Measurements from ENCODE around the gene RBMS1. TPM values are rescaled to one million over a fixed set of nuclear protein-coding genes. Genes with fewer than 3 reads are reported as not detected.

Gene RBMS1
- total RNA-seq, 2 experiments from 2014 or later, result 35.8 to 38.6 TPM

GRCh38 chr2:160332318-160332717 is 161.3 kb downstream of the RBMS1 start:
- ATAC-seq, result peak; percentile 45
- H3K36me3 Mint-ChIP-seq (ENCODE audit: low read depth), result peaks cover 9% of the 10 kb centered on the region
- ChIA-PET CTCF (interaction anchor here (0.9 to 7.4 kb wide), 7 partner anchors 9 to 661 kb away, joined by 3 to 58 read pairs (median 4); no protein-coding TSS in a partner anchor), POLR2A (no interaction called here)
- H3K4me1 Mint-ChIP-seq (ENCODE audit: low read depth), result peaks cover 91% of the 10 kb centered on the region
- H3K27me3 Mint-ChIP-seq, result no peaks in the 10 kb centered on the region
- TF ChIP-seq, protein P1, sequence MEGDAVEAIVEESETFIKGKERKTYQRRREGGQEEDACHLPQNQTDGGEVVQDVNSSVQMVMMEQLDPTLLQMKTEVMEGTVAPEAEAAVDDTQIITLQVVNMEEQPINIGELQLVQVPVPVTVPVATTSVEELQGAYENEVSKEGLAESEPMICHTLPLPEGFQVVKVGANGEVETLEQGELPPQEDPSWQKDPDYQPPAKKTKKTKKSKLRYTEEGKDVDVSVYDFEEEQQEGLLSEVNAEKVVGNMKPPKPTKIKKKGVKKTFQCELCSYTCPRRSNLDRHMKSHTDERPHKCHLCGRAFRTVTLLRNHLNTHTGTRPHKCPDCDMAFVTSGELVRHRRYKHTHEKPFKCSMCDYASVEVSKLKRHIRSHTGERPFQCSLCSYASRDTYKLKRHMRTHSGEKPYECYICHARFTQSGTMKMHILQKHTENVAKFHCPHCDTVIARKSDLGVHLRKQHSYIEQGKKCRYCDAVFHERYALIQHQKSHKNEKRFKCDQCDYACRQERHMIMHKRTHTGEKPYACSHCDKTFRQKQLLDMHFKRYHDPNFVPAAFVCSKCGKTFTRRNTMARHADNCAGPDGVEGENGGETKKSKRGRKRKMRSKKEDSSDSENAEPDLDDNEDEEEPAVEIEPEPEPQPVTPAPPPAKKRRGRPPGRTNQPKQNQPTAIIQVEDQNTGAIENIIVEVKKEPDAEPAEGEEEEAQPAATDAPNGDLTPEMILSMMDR (IDR thresholded peaks at IDR 0.05), result no peak
- intact Hi-C loops (cut with micrococcal nuclease), result loop anchor here (5.0 to 10.0 kb wide), 3 partner anchors 75 to 662 kb away; no protein-coding TSS in a partner anchor
- H3K27ac Mint-ChIP-seq, result peak overlapping the region; percentile 76
- no peaks in the 10 kb centered on the region for H3K9me3 Mint-ChIP-seq
- peak overlapping the region; percentile 11 for H3K4me3 Mint-ChIP-seq
- DNase-seq, result peak; percentile 22

- ChIA-PET POLR2A (interaction anchor here (0.5 kb wide), 1 partner anchor 101 kb away, joined by 3 read pairs; no protein-coding TSS in a partner anchor), CTCF (interaction anchor here (0.7 to 7.4 kb wide), 4 partner anchors 8 to 98 kb away, joined by 3 to 58 read pairs (median 5); no protein-coding TSS in a partner anchor)
- DNase-seq, result no peak
- intact Hi-C loops (cut with micrococcal nuclease), result loop anchor here (5.0 to 10.0 kb wide), 3 partner anchors 76 to 663 kb away; no protein-coding TSS in a partner anchor
- Mint-ChIP-seq H3K36me3 (ENCODE audit: low read depth) (peaks cover 9% of the 10 kb centered on the region), H3K4me3 (peak overlapping the region; percentile 13), H3K9me3 (no peaks in the 10 kb centered on the region), H3K27me3 (no peaks in the 10 kb centered on the region), H3K4me1 (ENCODE audit: low read depth) (peaks cover 92% of the 10 kb centered on the region), H3K27ac (peak overlapping the region; percentile 76)
- TF ChIP-seq, protein P1 (IDR thresholded peaks at IDR 0.05), result no peak
- ATAC-seq, result no peak
These were observed 162.2 kb downstream of the RBMS1 start for GRCh38 chr2:160331258-160332025.

DNA sequence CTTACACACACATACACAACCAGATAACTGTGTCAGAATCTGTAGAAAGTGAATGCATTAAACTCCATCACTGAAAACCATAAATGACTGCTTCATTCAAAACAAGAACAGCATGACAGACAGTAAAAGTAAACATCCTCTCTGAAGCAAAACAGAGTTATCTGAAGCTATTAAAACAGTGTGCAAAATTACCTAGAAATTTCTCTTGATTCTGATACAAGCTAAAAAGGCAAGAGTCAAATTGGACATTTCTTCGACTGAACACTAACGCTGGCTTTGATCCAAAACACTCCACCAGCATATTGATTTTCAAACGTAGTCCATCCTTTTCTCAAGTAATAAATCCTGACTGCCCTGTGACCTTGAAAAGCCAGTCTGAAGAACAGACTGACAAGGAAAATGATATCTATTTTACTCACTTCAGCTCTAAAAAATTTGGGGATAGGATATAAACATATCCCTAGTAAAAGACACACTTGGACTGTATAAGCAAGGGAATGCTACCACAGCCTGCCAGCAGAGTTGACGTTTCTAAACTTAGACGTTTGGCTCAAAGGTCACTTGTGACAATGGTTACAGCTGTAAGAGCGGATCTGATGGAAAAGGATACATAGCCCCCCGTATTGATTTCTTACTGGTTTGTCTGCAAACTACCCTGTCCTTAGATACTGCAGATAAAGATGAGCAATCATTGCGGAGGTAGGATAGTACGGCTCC is 164.6 kb downstream of the RBMS1 start:
- TF ChIP-seq, protein P1 (IDR thresholded peaks at IDR 0.05), result no peak
- Mint-ChIP-seq H3K4me3 (peak overlapping the region; percentile 57), H3K27ac (peak overlapping the region; percentile 74), H3K4me1 (ENCODE audit: low read depth) (peaks cover 89% of the 10 kb centered on the region), H3K36me3 (ENCODE audit: low read depth) (peaks cover 9% of the 10 kb centered on the region), H3K9me3 (no peaks in the 10 kb centered on the region), H3K27me3 (no peaks in the 10 kb centered on the region)
- ATAC-seq (peak; percentile 47), DNase-seq (no peak)
- ChIA-PET CTCF (interaction anchor here (1.1 to 1.4 kb wide), 5 partner anchors 9 to 735 kb away, joined by 3 to 4 read pairs (median 3); no protein-coding TSS in a partner anchor), POLR2A (interaction anchor here (0.5 to 1.2 kb wide), 4 partner anchors 27 to 99 kb away, joined by 3 to 5 read pairs (median 3); no protein-coding TSS in a partner anchor)
- intact Hi-C loops (cut with micrococcal nuclease), result no loop called here

- ATAC-seq, result no peak
These were observed 166.8 kb downstream of the RBMS1 start for GRCh38 chr2:160326786-160327185.

More at GRCh38 chr2:160326786-160327185, 166.8 kb downstream of the RBMS1 start:
- peaks cover 83% of the 10 kb centered on the region for H3K4me1 Mint-ChIP-seq (ENCODE audit: low read depth)
- POLR2A ChIA-PET, result no interaction called here
- H3K27me3 Mint-ChIP-seq, result no peaks in the 10 kb centered on the region
- H3K9me3 Mint-ChIP-seq, result no peaks in the 10 kb centered on the region
- H3K36me3 Mint-ChIP-seq (ENCODE audit: low read depth), result peaks cover 10% of the 10 kb centered on the region
- no peak for DNase-seq
- TF ChIP-seq, protein P1 (IDR thresholded peaks at IDR 0.05), result no peak
- peak overlapping the region; percentile 28 for H3K27ac Mint-ChIP-seq
- intact Hi-C loops (cut with micrococcal nuclease), result no loop called here
- CTCF ChIA-PET, result interaction anchor here (0.8 to 1.0 kb wide), 2 partner anchors 57 to 102 kb away, joined by 3 to 4 read pairs; no protein-coding TSS in a partner anchor
- no peak overlapping the region for H3K4me3 Mint-ChIP-seq

Measured in activated CD8-positive, alpha-beta T cell treated with anti-CD3 and anti-CD28 coated beads for 36 hours (primary cell).